Activated gamma-delta T cell treated with anti-CD3 and anti-CD28 coated beads, Interleukin-2, amount 50 U/mL, for 16 hours (primary cell): ENCODE measurements around the gene NHEJ1.

Experiments used
- DNase-seq: peaks from one replicate; pipeline ENCODE4 v3.0.0-alpha.2; 2020; ENCODE audit warnings: low read depth

Gene NHEJ1

DNA sequence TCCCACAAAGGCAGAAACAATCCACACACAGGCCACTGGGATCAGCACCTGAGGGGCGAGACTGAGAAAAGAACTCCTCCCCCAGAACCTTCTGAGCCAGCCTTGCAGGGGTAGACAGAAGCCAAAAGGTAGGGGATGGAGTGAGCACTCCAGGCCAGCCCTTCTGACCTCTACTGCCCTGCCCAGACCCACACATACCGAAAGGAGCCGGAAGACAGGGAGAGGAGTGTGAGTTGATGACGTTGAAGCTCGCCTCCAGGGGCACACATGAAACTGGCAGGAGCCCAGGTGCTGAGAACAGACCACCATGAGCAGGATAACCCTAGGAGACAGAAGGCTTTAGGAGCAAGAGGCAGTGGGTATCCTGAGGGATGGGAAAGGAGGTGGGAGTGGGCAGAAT lies 7.4 kb upstream of the NHEJ1 start:
- no peak for DNase-seq

DNA sequence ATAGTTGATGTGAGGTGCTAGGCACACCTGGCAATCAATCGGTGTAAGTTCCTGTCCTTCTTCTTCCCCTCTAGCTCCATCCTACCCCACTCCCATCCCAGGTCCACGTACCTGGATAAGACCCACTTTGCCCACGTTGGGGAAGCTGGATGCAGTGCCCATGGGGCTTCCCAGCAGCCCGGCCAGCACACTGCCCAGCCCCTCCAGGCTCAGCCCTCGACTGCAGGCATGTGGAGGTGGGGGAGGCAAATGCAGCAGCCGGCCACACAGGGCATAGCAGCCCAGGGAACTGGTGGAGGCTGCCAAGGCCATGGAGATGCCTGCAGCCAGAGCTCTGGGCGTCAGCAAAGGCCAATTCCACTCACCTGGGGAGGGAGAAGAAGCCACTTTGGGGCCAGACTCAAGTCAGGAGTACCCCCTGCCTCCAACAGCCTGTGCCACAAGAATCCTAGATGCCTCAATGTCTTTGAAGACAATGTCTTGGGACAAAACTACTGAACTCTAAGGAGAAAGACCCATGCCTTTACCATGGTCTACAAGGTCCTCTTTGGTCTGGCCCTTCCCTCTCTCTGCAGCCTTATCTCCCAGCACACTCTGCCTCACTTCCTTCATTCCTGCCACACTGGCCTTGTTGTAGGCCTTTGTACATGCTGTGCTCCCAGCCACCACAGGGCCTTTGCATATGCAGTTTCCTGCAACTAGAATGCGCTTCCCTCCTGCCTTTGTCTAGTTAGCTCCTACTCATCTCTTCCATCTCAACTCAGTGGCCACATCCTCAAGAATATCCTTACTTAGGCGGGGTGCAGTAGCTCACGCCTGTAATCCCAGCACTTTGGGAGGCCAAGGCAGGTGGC lies 4.7 kb upstream of the NHEJ1 start:
- no peak for DNase-seq

DNA sequence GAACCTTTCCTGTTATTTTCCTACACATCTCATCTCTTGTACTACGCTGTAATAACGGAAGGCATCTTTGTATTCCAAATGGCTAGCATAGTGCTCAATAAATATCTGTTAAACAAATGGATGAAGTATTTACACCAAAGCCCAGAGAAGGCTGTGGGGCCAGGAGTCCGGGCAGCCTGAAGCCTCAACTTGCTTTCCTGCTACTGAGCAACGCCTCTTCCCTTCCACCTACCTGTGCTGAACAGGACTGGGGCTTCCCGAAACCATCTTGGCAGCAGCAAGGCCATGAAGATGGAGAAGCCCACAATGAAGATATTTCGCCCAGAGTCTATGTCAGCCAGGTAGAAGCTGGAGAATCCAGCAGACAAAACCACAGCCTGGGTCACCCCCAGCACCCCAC lies 2.5 kb upstream of the NHEJ1 start:
- no peak for DNase-seq

DNA sequence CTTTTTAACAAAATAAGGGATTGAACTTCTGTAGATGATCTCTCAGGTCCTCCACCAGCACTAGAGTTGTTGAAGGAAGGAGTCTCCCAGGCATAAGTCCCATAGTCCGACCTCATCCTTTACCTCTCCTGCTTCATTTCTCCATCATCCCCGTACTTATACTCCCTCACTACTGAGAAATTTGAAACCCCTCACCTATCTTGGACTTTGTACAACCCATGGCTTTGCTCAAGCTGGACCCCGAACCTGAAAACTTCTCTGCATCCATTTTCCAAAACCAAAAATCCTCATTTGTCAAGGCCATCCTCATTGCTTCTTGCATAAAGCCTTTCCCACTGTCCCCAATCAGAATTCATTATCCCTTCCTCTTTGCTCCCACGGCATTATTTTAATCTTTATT lies 482 bp upstream of the NHEJ1 start:
- no peak for DNase-seq

DNA sequence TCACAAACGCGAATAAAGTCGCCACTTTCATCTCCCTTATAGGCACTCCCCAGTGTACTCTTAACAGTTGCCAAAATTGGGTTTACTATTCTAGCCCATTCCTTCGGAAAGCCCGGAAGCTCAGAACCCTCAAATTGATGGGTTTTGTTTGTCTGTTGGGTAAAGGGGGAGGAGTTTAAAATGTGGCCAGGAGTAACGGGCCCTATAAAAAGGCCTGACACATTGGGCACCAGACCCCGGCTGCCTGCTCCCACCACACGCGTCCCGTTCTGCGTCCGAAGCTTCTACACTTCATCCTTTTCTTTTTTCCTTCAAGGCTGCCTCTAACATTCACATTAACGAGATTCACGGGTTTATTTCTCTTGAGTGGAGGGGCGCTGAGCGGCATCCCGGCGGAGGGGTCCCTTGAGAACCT lies 837 bp downstream of the NHEJ1 start:
- no peak for DNase-seq

DNA sequence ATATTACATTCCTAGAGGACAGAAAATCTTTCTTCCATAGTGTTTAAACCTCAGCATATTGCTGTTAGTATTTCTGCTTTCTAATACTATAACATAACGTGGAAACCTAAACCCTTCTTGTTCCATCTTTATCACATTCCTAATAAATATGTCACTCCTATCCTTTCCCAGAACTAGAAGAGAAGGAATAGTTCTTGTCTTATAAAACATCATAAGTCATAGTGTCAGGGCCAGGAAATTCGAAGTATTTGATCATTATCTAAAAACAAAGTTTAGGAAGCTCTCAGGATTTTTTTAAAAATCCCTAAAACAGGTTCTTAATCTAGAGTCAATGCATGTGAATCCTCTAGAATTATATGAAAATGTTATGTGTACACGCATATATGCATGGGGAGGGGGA lies 2.0 kb downstream of the NHEJ1 start:
- DNase-seq, result no peak

DNA sequence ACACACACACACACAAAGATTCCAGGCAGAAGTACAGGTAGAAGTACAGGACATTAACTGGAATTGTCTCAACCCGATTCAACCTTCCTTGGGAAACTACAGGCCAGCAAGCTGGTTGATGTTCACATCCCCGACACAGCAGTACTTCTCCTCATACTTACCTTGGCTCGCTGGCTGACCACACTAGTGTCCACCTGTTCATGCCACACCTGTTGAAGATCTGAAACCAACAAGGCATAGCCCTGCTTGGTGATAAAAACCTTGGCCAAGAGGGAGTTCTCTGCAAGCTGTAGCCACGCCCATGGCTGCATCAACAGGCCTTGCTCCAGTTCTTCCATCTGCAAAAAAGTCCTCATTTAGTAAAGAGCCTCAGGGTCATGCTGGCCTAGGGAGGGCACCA lies 2.6 kb downstream of the NHEJ1 start:
- DNase-seq, result no peak

DNA sequence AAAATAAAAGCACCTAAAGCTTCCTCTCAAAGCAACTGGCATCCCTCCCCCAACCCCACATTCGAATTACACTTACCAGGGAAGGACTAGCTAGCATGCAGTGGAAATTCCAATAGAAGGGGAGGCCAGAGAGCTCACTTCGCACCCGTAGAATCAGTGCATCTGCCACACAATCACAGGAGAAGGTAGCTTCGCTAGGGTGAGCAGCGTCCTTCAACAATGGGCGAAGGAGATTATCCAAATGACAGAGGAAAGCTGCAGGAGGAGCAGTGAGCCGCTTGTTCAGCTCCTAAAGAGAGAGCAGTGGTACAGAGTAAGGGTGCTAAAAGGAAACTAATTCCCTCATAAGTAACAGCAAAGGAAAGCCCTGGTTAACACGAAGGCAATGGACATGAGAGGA lies 3.2 kb downstream of the NHEJ1 start:
- DNase-seq, result no peak

DNA sequence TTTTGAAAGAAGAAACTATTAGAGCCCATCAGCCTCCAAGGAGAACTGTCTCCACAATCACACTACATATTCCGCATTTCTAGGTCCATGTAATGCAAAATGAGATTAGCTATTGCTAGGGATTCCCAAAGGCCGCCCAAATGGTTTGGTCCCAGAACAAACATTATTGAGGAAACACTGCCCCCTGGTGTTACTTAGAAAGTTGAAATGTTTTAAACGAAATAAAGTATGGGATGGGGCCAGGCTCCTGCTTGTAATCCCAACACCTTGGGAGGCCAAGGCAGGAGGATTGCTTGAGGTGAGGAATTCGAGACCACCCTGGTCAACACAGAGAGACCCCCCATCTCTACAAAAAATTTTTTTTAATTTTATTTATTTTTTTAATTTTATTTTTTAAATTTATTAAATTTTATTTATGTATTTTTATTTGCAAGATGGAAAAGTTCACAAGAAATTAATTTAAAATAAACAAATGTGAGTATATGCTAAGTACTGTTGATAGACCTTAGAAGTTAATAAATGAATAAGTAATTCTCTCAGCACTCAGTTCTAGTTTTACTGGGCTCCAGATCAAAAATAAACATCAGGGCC lies 5.5 kb downstream of the NHEJ1 start:
- DNase-seq, result no peak

DNA sequence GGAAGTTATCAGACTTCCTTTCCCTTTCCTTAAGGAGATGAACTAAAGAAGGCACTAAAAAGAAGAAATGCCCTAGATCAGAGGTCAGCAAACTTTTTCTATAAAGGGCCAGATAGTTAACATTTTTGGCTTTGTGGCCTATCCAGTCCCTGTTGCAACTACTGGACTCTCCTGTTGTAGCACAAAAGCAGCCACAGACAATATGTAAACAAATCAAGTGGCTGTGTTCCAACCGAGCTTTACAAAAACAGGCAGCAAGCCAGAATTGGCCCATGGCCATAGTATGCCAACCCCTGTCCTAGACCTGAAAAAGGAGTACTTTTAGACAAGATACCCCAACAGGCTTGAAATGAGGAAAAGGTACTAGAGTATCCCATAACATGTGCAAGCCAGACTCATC lies 10.9 kb downstream of the NHEJ1 start:
- DNase-seq, result no peak

DNA sequence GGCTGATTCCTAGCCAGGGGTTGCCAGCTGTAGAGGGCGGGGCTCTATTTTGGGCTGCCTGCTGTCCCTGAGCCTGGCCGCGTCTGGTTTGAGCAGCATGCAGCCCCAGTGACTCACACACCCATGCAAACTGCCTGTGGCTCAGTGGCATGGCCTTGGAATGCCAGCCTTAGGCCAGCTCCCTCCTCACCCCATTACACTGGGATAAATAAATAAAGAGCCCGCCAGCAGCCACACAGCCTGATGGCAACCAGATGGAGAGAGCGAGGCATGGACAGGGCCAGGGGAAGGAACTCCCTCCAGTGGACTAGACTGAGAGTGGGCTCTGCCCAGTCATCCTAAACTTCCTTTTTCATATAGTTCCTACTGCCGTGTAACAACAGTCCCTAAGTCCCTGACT lies 18.3 kb downstream of the NHEJ1 start:
- DNase-seq, result no peak

DNA sequence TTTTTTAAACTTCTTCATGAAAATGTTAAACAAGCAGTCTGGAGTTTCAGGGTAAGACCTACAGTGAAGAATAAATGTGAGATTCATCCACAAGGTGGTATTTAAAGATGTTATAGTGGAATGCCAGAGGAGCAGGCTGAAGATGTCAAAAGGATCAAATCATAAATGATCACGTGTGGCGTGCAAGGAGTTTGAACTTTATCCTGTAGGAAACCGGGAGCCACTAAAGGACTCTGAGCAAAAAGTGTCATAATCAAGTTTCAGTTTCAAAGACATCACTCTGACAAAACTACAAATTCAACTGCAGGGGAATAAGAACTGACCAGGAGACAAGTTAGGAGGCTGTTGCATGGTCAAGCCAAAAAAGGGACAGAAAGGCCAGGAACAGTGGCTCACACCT lies 19.9 kb downstream of the NHEJ1 start:
- no peak for DNase-seq

DNA sequence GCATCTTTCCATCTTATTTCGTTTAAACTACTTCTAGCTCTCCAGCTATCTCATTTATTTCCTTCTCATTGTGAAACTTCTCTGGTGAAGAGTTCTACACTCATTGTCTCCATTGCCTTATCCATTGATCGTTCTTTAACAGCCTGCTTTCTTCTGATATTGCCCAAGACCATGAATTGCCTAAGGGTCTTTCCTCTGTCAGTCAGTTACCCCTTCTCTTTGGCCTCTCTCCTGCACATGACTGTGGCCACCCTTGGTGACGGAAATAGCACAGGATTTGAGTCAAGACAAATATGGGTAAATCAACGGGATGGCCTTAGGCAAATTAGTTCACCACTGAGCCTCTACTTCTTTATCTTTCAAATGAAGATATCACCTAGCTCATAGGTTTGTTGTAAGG lies 26.6 kb downstream of the NHEJ1 start:
- no peak for DNase-seq

DNA sequence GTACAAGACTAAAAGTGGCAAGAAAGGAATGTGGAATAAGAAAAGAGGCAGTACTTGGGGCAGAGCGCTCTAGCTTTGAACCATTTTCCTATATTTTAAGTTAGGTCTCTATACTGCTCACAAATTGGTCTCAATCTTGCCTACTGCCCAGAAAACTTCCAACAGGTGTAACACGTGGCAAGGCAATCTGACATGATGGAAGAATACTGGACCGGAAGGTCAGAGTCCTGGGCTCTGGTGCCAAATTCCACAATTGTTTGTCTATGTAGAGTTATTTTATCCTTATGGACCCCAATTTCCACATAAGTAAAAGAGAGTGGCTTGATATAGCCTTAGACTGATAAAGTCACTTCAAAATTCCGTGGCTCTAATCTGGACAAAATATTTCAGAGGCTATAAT lies 28.9 kb downstream of the NHEJ1 start:
- DNase-seq, result no peak

DNA sequence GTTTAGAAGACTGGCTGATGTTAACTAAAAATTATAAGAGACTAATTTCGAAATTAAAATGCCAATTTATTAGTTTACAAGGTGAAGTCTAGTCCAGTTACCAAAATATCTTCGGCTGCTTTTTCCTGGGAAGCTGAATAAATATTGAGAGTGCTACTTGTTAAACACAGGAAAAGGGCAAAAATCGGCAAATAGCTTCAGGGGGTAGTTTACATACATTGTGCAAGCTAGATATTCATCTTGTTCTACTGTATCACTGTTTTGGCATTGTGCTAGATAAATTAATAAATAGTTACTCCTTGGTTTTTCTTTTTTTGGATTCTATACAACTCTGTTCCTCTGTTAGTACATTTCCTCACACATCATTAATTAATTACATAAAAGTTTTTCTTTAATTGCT lies 29.3 kb downstream of the NHEJ1 start:
- no peak for DNase-seq

DNA sequence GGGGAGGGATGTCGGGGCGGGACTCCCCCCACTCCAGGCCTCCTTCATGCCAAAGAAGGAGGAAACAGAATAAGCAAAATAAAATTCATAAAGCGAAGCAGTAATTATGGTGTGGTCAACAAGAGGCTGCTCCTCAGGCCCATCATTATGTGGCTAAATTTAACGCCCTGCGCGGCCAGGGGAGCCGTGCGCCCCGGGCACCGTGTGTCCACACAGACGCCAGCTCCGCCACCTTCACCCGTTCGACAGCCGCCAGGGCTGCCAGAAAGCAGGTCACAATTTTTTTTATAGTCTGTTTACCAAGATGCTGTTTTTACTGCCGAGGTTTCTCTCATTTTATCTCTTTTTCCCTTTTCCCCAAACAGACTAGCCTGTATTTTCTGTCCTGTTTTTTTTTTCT lies 31.0 kb downstream of the NHEJ1 start:
- DNase-seq, result no peak

DNA sequence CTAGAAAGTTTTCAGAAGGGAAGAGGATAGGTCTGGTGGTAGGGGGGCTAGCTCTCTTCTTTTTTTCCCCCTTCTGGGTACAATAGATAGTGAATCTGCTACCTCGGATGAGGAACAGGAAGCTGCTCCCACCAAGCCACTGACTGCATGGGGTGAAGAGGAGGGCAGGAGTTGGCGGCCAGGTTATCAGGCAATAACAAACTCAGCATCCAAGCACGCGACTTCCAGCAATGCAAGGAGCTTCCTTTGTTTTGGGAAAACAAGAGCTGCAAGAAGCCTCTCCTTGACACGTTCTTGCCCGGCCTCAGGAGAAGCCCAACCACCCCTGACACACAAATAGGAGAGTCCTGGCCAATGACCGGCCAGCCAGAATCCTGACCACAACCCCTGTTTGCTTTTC lies 32.2 kb downstream of the NHEJ1 start:
- no peak for DNase-seq

DNA sequence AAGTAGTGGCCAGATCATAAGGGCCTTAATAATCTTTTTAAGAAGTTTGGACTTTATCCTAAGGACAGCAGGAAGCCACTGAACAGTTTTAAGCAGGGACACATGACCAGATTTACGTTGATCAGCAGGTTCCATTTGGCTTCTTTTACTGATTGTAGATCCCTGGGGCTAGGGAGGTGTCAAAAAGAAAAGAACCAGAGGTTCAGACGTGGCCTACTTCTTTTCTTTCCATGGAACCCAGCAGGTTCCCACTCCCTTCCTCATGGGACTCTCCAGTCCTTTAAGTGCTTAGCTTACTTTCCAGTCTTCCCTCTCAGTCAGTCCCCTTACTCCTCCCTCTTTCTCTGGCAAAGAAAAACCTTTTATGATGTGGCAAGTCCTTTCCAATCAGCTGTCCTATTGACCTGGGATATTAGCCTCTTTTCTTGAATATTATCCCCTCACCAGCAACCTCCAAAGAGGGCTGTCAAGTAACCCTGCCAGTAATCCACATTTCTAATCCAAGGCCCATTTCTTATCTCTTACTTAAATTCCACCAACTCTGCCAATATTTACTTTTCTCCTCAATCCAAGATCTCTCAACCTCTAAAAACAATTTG lies 33.5 kb downstream of the NHEJ1 start:
- DNase-seq, result no peak

DNA sequence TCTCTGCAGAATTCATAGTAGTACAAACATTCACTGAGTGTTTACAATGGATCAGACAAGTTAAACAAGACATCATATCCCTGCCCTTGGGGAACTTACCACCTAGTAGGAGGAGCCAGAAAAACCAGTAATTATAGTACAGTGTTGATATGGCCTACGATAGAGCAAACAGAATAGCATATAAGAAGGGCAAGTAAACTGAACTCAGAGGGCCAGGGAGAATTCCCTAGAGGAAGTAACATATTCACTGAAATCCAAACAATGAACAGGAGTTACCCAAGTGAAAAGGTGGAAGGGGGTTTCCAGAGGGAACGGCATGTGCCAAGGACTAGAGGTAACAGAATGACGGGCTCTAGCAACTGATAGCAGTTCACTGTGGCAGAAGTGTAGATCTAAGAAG lies 34.1 kb downstream of the NHEJ1 start:
- no peak for DNase-seq

DNA sequence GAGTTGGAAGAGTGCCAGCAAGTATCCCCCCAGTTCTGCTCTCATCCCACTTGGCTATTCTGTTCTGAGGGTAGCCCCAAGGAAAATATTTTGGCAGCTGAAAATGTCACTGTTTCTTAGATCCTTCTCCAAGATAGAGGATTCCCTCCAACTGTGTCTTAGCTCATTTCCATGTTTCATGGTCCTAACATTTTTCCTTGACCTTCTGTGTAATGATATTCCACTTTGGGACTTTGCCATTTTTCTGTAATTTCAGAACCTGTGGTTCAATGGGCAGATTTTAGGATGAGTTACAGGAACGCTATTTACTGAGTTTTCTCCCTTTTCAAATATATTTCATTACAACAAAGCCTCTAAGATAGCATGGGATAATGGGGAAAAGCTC lies 34.7 kb downstream of the NHEJ1 start:
- no peak for DNase-seq

DNA sequence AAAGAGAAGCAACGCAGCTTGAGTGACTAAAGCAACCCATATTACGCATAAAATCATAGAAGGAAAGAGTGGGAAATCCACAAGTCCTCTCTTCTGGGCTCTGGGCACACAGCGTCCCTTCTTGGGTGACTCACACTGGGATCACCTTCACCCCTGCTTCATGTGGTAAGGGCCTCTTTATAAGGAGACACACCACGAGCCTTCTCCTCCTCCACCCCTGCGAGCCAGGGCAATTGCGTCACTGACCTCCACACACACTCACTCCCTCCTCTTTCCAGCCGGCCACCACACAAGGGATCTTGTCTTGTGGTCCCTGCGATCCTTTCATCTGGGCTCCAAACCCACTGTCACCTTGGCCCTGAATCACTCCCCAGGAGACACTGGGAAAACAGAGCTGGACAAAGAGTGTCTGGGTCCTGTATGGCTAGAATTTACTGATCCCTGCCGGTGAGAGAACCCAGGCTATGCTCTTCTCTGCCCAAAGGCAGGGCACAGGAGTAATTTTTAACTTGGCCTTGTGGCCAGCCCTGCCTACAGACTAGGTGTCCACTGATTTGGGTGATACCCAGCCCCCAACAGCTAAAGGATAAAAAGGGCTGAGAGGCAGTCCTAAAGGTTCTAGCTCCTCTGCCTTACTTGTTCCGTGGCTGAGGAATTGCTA lies 35.3 kb downstream of the NHEJ1 start:
- DNase-seq, result no peak

DNA sequence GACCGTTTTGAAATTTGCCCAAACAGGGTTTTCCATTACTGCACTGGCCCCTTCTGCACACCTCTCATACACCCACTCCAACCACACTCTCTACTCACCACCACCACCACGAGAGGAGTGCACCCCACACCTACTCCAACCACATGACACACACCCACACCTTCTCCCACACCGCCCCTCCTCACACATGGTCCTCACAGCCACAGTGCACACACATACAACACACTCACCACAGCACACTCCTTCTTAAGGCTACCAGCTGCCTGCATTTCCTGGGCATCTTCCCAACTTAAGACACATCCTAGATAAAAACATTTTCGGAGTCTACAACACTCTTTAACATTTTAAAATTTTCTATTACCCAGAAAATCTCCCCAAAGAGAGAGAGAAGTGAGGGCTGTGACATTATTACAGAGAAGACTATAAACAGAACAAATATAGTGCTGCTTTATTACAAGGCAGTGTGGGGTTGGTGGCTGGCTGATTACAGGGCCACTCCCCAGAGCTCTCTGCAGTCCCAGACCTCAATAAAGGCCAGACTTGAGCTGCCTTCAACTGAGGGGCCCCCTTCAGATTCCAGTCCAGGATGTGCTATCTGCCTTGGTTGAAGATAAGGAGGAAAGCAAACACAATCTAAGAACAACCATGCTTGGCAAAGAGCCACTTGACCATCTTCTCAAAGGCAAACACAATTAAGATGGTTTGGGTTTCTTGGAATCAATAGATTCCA lies 36.1 kb downstream of the NHEJ1 start:
- no peak for DNase-seq
